ENCODE measurements around the gene MARCHF11. TPM values are rescaled to one million over a fixed set of nuclear protein-coding genes. Genes with fewer than 3 reads are reported as not detected.

MARCHF11 gene
- total RNA-seq, 4 donors from 2014 or later: not detected

DNA sequence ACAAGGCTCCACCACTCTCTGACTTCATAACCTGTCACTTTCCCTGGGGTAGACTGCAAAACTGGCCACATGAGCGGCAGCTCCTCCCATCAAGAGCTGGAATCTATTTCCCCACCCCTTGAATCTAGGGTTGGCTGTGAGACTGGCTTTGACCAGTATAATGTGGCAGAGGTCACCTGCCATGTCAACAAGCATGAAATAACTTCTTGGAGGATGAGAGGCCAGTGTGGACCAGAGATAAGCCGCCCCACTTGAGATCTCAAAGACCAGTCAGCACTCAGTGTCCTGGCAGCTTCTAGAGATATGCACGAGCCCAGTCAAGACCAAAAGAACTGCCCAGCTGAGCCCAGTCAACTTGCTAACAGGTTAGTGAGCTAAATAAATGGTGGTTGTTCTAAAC lies 59.0 kb downstream of the MARCHF11 start:
- intact Hi-C loops (cut with DNase I; ENCODE audit: low total_unique reads) (no loop called here), in situ Hi-C loops (cut with MboI; ENCODE audit: low pct_ligation_motif_present in 1 of 4, low pct_unique_long_range_greater_than_20kb in 1 of 4, low sequenced_read_pairs in 3 of 4) (no loop called here)
- Histone ChIP-seq H3K27ac (no peak overlapping the region), H3K4me1 (no peaks in the 10 kb centered on the region), H3K36me3 (no peaks in the 10 kb centered on the region), H3K9me3 (no peaks in the 10 kb centered on the region), H3K27me3 (no peaks in the 10 kb centered on the region), H3K4me3 (no peak overlapping the region)
- DNase-seq: no peak
- 61 to 75% methylated on average over 2 to 3 of the region's 3 CpGs for WGBS, 2 donors (ENCODE audit: low coverage in 1 of 2)
- TF ChIP-seq EP300 (IDR thresholded peaks at IDR 0.05; ENCODE audit: low read depth) (no peak), POLR2A (IDR thresholded peaks at IDR 0.05) (no peak), POLR2AphosphoS5 (IDR thresholded peaks at IDR 0.05) (no peak)
- TF ChIP-seq, protein P1, sequence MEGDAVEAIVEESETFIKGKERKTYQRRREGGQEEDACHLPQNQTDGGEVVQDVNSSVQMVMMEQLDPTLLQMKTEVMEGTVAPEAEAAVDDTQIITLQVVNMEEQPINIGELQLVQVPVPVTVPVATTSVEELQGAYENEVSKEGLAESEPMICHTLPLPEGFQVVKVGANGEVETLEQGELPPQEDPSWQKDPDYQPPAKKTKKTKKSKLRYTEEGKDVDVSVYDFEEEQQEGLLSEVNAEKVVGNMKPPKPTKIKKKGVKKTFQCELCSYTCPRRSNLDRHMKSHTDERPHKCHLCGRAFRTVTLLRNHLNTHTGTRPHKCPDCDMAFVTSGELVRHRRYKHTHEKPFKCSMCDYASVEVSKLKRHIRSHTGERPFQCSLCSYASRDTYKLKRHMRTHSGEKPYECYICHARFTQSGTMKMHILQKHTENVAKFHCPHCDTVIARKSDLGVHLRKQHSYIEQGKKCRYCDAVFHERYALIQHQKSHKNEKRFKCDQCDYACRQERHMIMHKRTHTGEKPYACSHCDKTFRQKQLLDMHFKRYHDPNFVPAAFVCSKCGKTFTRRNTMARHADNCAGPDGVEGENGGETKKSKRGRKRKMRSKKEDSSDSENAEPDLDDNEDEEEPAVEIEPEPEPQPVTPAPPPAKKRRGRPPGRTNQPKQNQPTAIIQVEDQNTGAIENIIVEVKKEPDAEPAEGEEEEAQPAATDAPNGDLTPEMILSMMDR (IDR thresholded peaks at IDR 0.05): no peak

DNA sequence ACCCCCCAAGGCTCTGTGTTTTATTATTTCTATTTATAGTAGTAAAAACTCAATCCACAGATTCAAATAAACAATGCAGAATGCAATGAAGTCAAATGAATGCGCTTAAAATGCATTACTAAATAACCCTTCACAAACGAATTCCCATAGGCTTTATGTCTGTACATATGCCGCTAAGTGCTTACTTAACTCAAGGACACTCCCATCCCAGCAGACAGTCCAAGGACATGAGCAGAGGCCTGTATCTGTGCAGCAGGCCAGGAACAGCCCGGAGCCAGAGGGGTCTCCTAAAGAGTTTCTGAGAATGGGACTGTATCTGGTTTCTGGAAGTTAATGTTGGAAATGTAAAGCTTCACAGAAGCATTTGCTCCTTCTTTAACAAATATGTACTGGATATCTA lies 59.8 kb downstream of the MARCHF11 start:
- DNase-seq: no peak
- H3K27ac ChIP-seq: no peak overlapping the region
- no peaks in the 10 kb centered on the region for H3K36me3 ChIP-seq
- no peaks in the 10 kb centered on the region for H3K27me3 ChIP-seq
- TF ChIP-seq, protein P1 (IDR thresholded peaks at IDR 0.05): no peak
- TF ChIP-seq POLR2AphosphoS5 (IDR thresholded peaks at IDR 0.05): no peak
- no peak for TF ChIP-seq POLR2A (IDR thresholded peaks at IDR 0.05)
- TF ChIP-seq EP300 (IDR thresholded peaks at IDR 0.05; ENCODE audit: low read depth): no peak
- H3K9me3 ChIP-seq: no peaks in the 10 kb centered on the region
- in situ Hi-C loops (cut with MboI; ENCODE audit: low pct_ligation_motif_present in 1 of 4, low pct_unique_long_range_greater_than_20kb in 1 of 4, low sequenced_read_pairs in 3 of 4): no loop called here
- intact Hi-C loops (cut with DNase I; ENCODE audit: low total_unique reads): no loop called here
- WGBS, 2 donors (ENCODE audit: low coverage in 1 of 2): 64 to 76% methylated on average over 2 to 4 of the region's 4 CpGs
- H3K4me1 ChIP-seq: no peaks in the 10 kb centered on the region
- no peak overlapping the region for H3K4me3 ChIP-seq

DNA sequence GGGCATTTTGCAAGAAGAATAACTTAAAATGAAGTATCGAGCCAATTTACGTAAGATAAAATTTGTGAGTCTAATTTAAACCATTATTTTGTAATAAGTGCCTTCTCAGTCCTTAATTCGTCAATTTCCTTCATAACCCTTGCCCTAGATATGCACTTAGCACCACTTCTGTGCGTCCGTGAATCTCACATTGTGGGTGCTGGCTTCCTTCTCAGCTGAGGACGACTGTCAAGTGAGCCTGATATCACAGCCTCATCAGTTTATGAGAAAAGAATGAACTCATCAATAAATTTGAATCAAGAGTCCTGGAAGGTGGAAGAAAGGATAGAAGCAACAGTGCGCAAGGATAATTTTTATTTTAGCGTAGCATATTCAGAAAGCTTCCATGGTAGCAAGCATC lies 64.5 kb downstream of the MARCHF11 start:
- H3K4me1 ChIP-seq: no peaks in the 10 kb centered on the region
- intact Hi-C loops (cut with DNase I; ENCODE audit: low total_unique reads): no loop called here
- H3K4me3 ChIP-seq: no peak overlapping the region
- WGBS, 2 donors (ENCODE audit: low coverage in 1 of 2): 76 to 88% methylated on average over 7 to 8 of the region's 8 CpGs
- H3K27ac ChIP-seq: no peak overlapping the region
- H3K27me3 ChIP-seq: no peaks in the 10 kb centered on the region
- TF ChIP-seq POLR2A (IDR thresholded peaks at IDR 0.05) (no peak), EP300 (IDR thresholded peaks at IDR 0.05; ENCODE audit: low read depth) (no peak), POLR2AphosphoS5 (IDR thresholded peaks at IDR 0.05) (no peak)
- no peak for DNase-seq
- no peaks in the 10 kb centered on the region for H3K36me3 ChIP-seq
- in situ Hi-C loops (cut with MboI; ENCODE audit: low pct_ligation_motif_present in 1 of 4, low pct_unique_long_range_greater_than_20kb in 1 of 4, low sequenced_read_pairs in 3 of 4): no loop called here
- H3K9me3 ChIP-seq: no peaks in the 10 kb centered on the region

DNA sequence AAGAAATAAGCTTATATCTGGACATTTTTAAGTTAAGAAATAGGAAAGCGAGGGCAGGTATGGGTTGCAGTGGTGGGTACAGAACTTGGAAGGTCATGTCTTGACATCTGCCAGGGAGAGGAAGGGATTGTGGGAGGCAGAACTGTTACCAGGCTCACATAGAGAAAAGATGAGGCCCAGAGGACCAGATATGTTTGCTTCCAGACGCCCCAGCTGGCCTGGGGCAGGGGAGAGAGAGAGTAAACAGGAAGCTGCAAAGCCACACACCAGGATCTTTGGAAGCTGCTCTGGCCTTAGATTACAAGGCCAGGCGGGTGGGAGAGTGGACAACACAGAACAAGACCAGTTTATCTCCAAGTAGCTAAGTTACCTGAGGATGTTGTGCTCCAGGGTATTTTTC lies 71.2 kb downstream of the MARCHF11 start:
- TF ChIP-seq EP300 (IDR thresholded peaks at IDR 0.05; ENCODE audit: low read depth): no peak
- TF ChIP-seq POLR2A (IDR thresholded peaks at IDR 0.05): no peak
- TF ChIP-seq, protein P1 (IDR thresholded peaks at IDR 0.05): no peak
- TF ChIP-seq POLR2AphosphoS5 (IDR thresholded peaks at IDR 0.05): no peak
- intact Hi-C loops (cut with DNase I; ENCODE audit: low total_unique reads): no loop called here
- no peak for DNase-seq

DNA sequence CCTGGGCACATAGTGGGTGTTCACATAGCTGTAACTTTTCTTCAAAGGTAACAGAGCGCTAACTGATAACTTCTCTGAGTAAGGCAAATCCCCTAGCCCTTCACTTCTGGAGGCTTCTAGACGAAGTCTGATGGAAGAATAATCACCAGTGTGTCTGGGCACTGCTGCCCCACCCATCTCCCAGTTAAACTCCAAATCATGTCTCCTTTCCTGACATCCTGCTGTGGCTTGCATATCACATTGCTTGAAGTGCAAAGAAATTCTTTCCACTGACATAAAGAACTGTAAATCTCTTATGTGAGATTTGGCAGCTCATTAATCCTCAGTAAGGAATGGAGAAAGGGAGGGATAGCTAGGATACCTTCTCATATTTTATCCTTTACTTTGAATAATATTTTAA lies 74.6 kb downstream of the MARCHF11 start:
- Histone ChIP-seq H3K27ac (no peak overlapping the region), H3K9me3 (no peaks in the 10 kb centered on the region), H3K36me3 (no peaks in the 10 kb centered on the region), H3K4me3 (no peak overlapping the region), H3K4me1 (no peaks in the 10 kb centered on the region), H3K27me3 (no peaks in the 10 kb centered on the region)
- DNase-seq: no peak
- WGBS, 2 donors (ENCODE audit: low coverage in 1 of 2): 58% methylated on average over 2 of the region's 2 CpGs; no CpG with 5 or more reads in 1 of the 2 donors
- in situ Hi-C loops (cut with MboI; ENCODE audit: low pct_ligation_motif_present in 1 of 4, low pct_unique_long_range_greater_than_20kb in 1 of 4, low sequenced_read_pairs in 3 of 4) (no loop called here), intact Hi-C loops (cut with DNase I; ENCODE audit: low total_unique reads) (no loop called here)
- TF ChIP-seq POLR2AphosphoS5 (IDR thresholded peaks at IDR 0.05): no peak
- TF ChIP-seq EP300 (IDR thresholded peaks at IDR 0.05; ENCODE audit: low read depth): no peak
- TF ChIP-seq, protein P1 (IDR thresholded peaks at IDR 0.05): no peak
- TF ChIP-seq POLR2A (IDR thresholded peaks at IDR 0.05): no peak

More for the DNA sequence above, 71.2 kb downstream of the MARCHF11 start:
- in situ Hi-C loops (cut with MboI; ENCODE audit: low pct_ligation_motif_present in 1 of 4, low pct_unique_long_range_greater_than_20kb in 1 of 4, low sequenced_read_pairs in 3 of 4): no loop called here
- Histone ChIP-seq H3K4me1 (no peaks in the 10 kb centered on the region), H3K9me3 (no peaks in the 10 kb centered on the region), H3K27me3 (no peaks in the 10 kb centered on the region), H3K27ac (no peak overlapping the region), H3K36me3 (no peaks in the 10 kb centered on the region), H3K4me3 (no peak overlapping the region)
- WGBS, 2 donors (ENCODE audit: low coverage in 1 of 2): 53 to 100% methylated on average over 1 to 3 of the region's 3 CpGs

All from transverse colon (tissue), 4 donors.